Measurements from ENCODE around the gene NHSL2.

DNA sequence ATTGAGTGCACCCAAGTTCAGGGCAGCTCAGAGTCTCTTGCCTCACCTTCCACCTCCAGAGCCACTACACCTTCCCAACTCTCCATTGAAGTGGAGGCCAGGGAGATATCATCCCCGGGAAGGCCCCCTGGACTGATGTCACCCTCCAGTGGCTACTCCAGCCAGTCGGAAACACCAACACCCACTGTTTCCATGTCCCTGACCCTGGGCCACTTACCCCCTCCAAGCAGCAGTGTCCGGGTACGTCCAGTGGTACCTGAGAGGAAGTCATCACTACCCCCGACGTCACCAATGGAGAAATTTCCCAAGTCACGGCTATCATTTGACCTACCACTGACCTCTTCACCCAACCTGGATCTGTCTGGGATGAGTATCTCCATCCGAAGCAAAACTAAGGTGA, 228.9 kb downstream of the NHSL2 start:
- no peak for TF ChIP-seq POLR2A (IDR thresholded peaks at IDR 0.05)
- TF ChIP-seq, protein P1, sequence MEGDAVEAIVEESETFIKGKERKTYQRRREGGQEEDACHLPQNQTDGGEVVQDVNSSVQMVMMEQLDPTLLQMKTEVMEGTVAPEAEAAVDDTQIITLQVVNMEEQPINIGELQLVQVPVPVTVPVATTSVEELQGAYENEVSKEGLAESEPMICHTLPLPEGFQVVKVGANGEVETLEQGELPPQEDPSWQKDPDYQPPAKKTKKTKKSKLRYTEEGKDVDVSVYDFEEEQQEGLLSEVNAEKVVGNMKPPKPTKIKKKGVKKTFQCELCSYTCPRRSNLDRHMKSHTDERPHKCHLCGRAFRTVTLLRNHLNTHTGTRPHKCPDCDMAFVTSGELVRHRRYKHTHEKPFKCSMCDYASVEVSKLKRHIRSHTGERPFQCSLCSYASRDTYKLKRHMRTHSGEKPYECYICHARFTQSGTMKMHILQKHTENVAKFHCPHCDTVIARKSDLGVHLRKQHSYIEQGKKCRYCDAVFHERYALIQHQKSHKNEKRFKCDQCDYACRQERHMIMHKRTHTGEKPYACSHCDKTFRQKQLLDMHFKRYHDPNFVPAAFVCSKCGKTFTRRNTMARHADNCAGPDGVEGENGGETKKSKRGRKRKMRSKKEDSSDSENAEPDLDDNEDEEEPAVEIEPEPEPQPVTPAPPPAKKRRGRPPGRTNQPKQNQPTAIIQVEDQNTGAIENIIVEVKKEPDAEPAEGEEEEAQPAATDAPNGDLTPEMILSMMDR (IDR thresholded peaks at IDR 0.05 in 4 of 5, conservative IDR thresholded peaks at IDR 0.05 in 1 of 5): no peak
